Liver (tissue), 9 donors: ENCODE results near the gene PIWIL1. TPM values are rescaled to one million over a fixed set of nuclear protein-coding genes. Genes with fewer than 3 reads are reported as not detected.

ENCODE experiments used
- DNase-seq: peaks from one replicate; pipeline ENCODE4 v3.0.0-alpha.2; 2017; ENCODE audit warnings: low spot score
- H3K27ac ChIP-seq, 2 donors: one replicate each; pipeline ENCODE4 v1.7.0; 2013; ENCODE audit warnings: inconsistent platforms in 2 of 2, low read length in 2 of 2, control low read depth in 1 of 2, low read depth in 1 of 2, mild to moderate bottlenecking in 1 of 2
- H3K27me3 ChIP-seq, 4 donors: one replicate each; pipeline versions ENCODE4 v1.6.1 to v1.7.0; 2013; ENCODE audit warnings: low read length in 3 of 4, inconsistent platforms in 1 of 4, mild to moderate bottlenecking in 1 of 4, moderate library complexity in 1 of 4; ENCODE audit not compliant: control insufficient read depth in 4 of 4, insufficient read depth in 4 of 4
- H3K36me3 ChIP-seq, 4 donors: one replicate each; pipeline versions ENCODE4 v1.6.1 to v1.7.0; 2013; ENCODE audit warnings: low read length in 3 of 4, mild to moderate bottlenecking in 3 of 4, low read depth in 1 of 4, moderate library complexity in 1 of 4; ENCODE audit not compliant: control insufficient read depth in 4 of 4, insufficient read depth in 3 of 4
- H3K4me1 ChIP-seq, 4 donors: one replicate each; pipeline versions ENCODE4 v1.6.1 to v1.7.0; 2013; ENCODE audit warnings: low read length in 3 of 4, mild to moderate bottlenecking in 3 of 4, moderate library complexity in 1 of 4; ENCODE audit not compliant: control insufficient read depth in 4 of 4, insufficient read depth in 4 of 4
- H3K4me3 ChIP-seq, 3 donors: one replicate each; pipeline versions ENCODE4 v1.6.1 to v1.7.0; 2013; ENCODE audit warnings: low read length in 3 of 3, control low read depth in 1 of 3, low read depth in 1 of 3, mild to moderate bottlenecking in 1 of 3
- H3K9ac ChIP-seq, 2 donors: one replicate each; pipeline ENCODE4 v1.7.0; 2013; ENCODE audit warnings: low read length in 2 of 2, mild to moderate bottlenecking in 2 of 2, moderate library complexity in 2 of 2, control low read depth in 1 of 2, low read depth in 1 of 2
- H3K9me3 ChIP-seq, 4 donors: one replicate each; pipeline versions ENCODE4 v1.6.1 to v1.7.0; 2013; ENCODE audit warnings: low read length in 3 of 4; ENCODE audit not compliant: control insufficient read depth in 4 of 4
- ATF3 ChIP-seq: IDR thresholded peaks from 2 replicates; pipeline ENCODE4 v1.6.1; 2016; ENCODE audit warnings: antibody characterized with exemption
- CTCF ChIP-seq: fragments of 150-350 bp; IDR thresholded peaks from 2 replicates; pipeline ENCODE4 v1.5.1; 2017; ENCODE audit warnings: improper control_type of control experiment, low read depth, low read length; ENCODE audit not compliant: missing input control
- EGR1 ChIP-seq, 2 donors: IDR thresholded peaks; 2 replicates each; pipeline ENCODE4 v1.6.1; 2016 to 2018; ENCODE audit warnings: antibody characterized with exemption in 2 of 2, low read depth in 2 of 2
- FOXA1 ChIP-seq: IDR thresholded peaks from 2 replicates; pipeline ENCODE4 v1.6.1; 2016; ENCODE audit warnings: antibody characterized with exemption
- FOXA2 ChIP-seq: IDR thresholded peaks from 2 replicates; pipeline ENCODE4 v1.6.1; 2016; ENCODE audit warnings: antibody characterized with exemption
- GABPA ChIP-seq, 2 donors: IDR thresholded peaks in 1 of 2; conservative IDR thresholded peaks in 1 of 2; 2 replicates each; pipeline ENCODE4 v1.6.1; 2016; ENCODE audit warnings: antibody characterized with exemption in 2 of 2, mild to moderate bottlenecking in 1 of 2, moderate library complexity in 1 of 2
- HNF4G ChIP-seq: IDR thresholded peaks from 2 replicates; pipeline ENCODE4 v1.6.1; 2016; ENCODE audit warnings: antibody characterized with exemption
- JUND ChIP-seq, 2 donors: IDR thresholded peaks; 2 replicates each; pipeline ENCODE4 v1.6.1; 2016; ENCODE audit warnings: antibody characterized with exemption in 2 of 2
- NR2F2 ChIP-seq: IDR thresholded peaks from 2 replicates; pipeline ENCODE4 v1.6.1; 2016; ENCODE audit warnings: antibody characterized with exemption
- RAD21 ChIP-seq, 2 donors: IDR thresholded peaks; 2 replicates each; pipeline ENCODE4 v1.6.1; 2016; ENCODE audit warnings: antibody characterized with exemption in 2 of 2, mild to moderate bottlenecking in 2 of 2
- REST ChIP-seq: IDR thresholded peaks from 2 replicates; pipeline ENCODE4 v1.6.1; 2016; ENCODE audit warnings: antibody characterized with exemption, mild to moderate bottlenecking
- SP1 ChIP-seq: IDR thresholded peaks from 2 replicates; pipeline ENCODE4 v1.6.1; 2018; ENCODE audit warnings: antibody characterized with exemption, mild to moderate bottlenecking
- TAF1 ChIP-seq: conservative IDR thresholded peaks from 2 replicates; pipeline ENCODE4 v1.6.1; 2016; ENCODE audit warnings: antibody characterized with exemption, mild to moderate bottlenecking
- ZBTB33 ChIP-seq: IDR thresholded peaks from 2 replicates; pipeline ENCODE4 v1.6.1; 2016; ENCODE audit warnings: antibody characterized with exemption
- WGBS: extraction: QIAGEN DNeasy Blood & Tissue Kit; methylation state at CpG from one replicate; pipeline ENCODE4 v1.1.7; 2013; 5-methylcytosine and 5-hydroxymethylcytosine counted together
- polyA plus RNA-seq, 2 donors: library from polyadenylated mRNA; stranded (reverse) in 1 of 2; unstranded in 1 of 2; fragments of 200-250 nt in 1 of 2; fragments of >200 nt in 1 of 2; fragmentation: Nextera tagmentation in 1 of 2; extraction: Ambion mirVana in 1 of 2; gene quantifications; one replicate each; pipeline versions ENCODE4 v1.2.1 to v1.2.3, GENCODE V29; 2013 to 2015
- total RNA-seq, 2 donors: library from RNA; depleted of rRNA; stranded (reverse); fragments of >200 nt; gene quantifications; one replicate each; pipeline ENCODE4 v1.2.3, GENCODE V29; 2014
- donor health status: healthy.
- donor health status: healthy.
- donor health status: healthy.
- donor health status: healthy.
- donor health status: healthy.

Gene PIWIL1
- total and polyA plus RNA-seq, 4 donors: 0.01 TPM; not detected in 3

GRCh38 chr12:130418251-130418650 is 80.6 kb downstream of the PIWIL1 start:
- 75% methylated on average over 3 of the region's 3 CpGs for WGBS
- no peak overlapping the region for H3K4me3 ChIP-seq
- no peak for DNase-seq

GRCh38 chr12:130419116-130419515 is 81.4 kb downstream of the PIWIL1 start:
- no peaks in the 10 kb centered on the region for H3K4me1 ChIP-seq
- no peak overlapping the region for H3K4me3 ChIP-seq
- no peaks in the 10 kb centered on the region for H3K9me3 ChIP-seq
- no peak for DNase-seq
- TF ChIP-seq FOXA2: no peak
- TF ChIP-seq NR2F2: no peak
- TF ChIP-seq HNF4G: no peak
- no peaks in the 10 kb centered on the region for H3K36me3 ChIP-seq
- no peak overlapping the region for H3K9ac ChIP-seq
- WGBS: 67% methylated on average over 6 of the region's 6 CpGs
- H3K27me3 ChIP-seq: peaks cover 0 to 6% (median 2%) of the 10 kb centered on the region in 4 donors
- no peak overlapping the region for H3K27ac ChIP-seq

More at GRCh38 chr12:130418251-130418650, 80.6 kb downstream of the PIWIL1 start:
- Histone ChIP-seq H3K9me3 (no peaks in the 10 kb centered on the region), H3K27me3 (peaks cover 0 to 6% (median 2%) of the 10 kb centered on the region in 4 donors), H3K9ac (no peak overlapping the region), H3K4me1 (no peaks in the 10 kb centered on the region), H3K36me3 (no peaks in the 10 kb centered on the region), H3K27ac (no peak overlapping the region)
- no peak for TF ChIP-seq EGR1 (IDR thresholded peaks at IDR 0.05; ENCODE audit: low read depth in 2 of 2)

- peaks cover 0 to 6% (median 2%) of the 10 kb centered on the region in 4 donors for H3K27me3 ChIP-seq
- no peaks in the 10 kb centered on the region for H3K36me3 ChIP-seq
- no peaks in the 10 kb centered on the region for H3K4me1 ChIP-seq
- H3K9me3 ChIP-seq: no peaks in the 10 kb centered on the region
- H3K4me3 ChIP-seq: no peak overlapping the region
- WGBS: 73% methylated on average over 4 of the region's 4 CpGs
- TF ChIP-seq ATF3 (no peak), TAF1 (no peak)
- no peak overlapping the region for H3K9ac ChIP-seq
- DNase-seq: no peak
- no peak overlapping the region for H3K27ac ChIP-seq
Observed at GRCh38 chr12:130420071-130420470, 82.4 kb downstream of the PIWIL1 start.

GRCh38 chr12:130421896-130422295 is 84.2 kb downstream of the PIWIL1 start:
- 80% methylated on average over 6 of the region's 6 CpGs for WGBS
- TF ChIP-seq NR2F2 (no peak), ATF3 (no peak), FOXA1 (no peak), ZBTB33 (no peak), GABPA (IDR thresholded peaks at IDR 0.05 in 1 of 2, conservative IDR thresholded peaks at IDR 0.05 in 1 of 2) (no peak), FOXA2 (no peak), REST (no peak), EGR1 (IDR thresholded peaks at IDR 0.05; ENCODE audit: low read depth in 2 of 2) (no peak), SP1 (no peak), HNF4G (no peak), JUND (IDR thresholded peaks at IDR 0.05) (no peak), CTCF (no peak), TAF1 (no peak), RAD21 (IDR thresholded peaks at IDR 0.05) (no peak)

More at GRCh38 chr12:130421896-130422295, 84.2 kb downstream of the PIWIL1 start:
- Histone ChIP-seq H3K9me3 (no peaks in the 10 kb centered on the region), H3K27me3 (peaks cover 0 to 6% (median 2%) of the 10 kb centered on the region in 4 donors), H3K9ac (no peak overlapping the region), H3K4me1 (no peaks in the 10 kb centered on the region), H3K36me3 (no peaks in the 10 kb centered on the region), H3K27ac (no peak overlapping the region), H3K4me3 (no peak overlapping the region)
- no peak for DNase-seq
